ENCODE measurements around the gene B4GALNT1. TPM values are rescaled to one million over a fixed set of nuclear protein-coding genes. Genes with fewer than 3 reads are reported as not detected.

B4GALNT1 gene
- total RNA-seq, 1 donor from 2014 or later, result 18.6 TPM

- H3K4me3 Mint-ChIP-seq, result peak overlapping the region; percentile 72
- TF ChIP-seq CTCF (conservative IDR thresholded peaks at IDR 0.05), result no peak
- DNase-seq (ENCODE audit: low read depth, low spot score), result no peak
- peaks cover 54% of the 10 kb centered on the region for H3K27me3 Mint-ChIP-seq (ENCODE audit: low read depth)
- H3K36me3 Mint-ChIP-seq (ENCODE audit: low read depth), result peaks cover 3% of the 10 kb centered on the region
- no peak overlapping the region for H3K27ac Mint-ChIP-seq (ENCODE audit: unreplicated experiment)
- no peaks in the 10 kb centered on the region for H3K9me3 Mint-ChIP-seq
- H3K4me1 Mint-ChIP-seq, result peaks cover 25% of the 10 kb centered on the region
Observed at GRCh38 chr12:57629897-57630471, 3.0 kb downstream of the B4GALNT1 start.

- Mint-ChIP-seq H3K27me3 (ENCODE audit: low read depth) (peaks cover 58% of the 10 kb centered on the region), H3K4me3 (no peak overlapping the region), H3K36me3 (ENCODE audit: low read depth) (peaks cover 3% of the 10 kb centered on the region), H3K9me3 (no peaks in the 10 kb centered on the region), H3K4me1 (peaks cover 25% of the 10 kb centered on the region), H3K27ac (ENCODE audit: unreplicated experiment) (no peak overlapping the region)
- TF ChIP-seq CTCF (conservative IDR thresholded peaks at IDR 0.05), result no peak
- DNase-seq (ENCODE audit: low read depth, low spot score), result no peak
Observed at GRCh38 chr12:57628280-57629191, 4.5 kb downstream of the B4GALNT1 start.

GRCh38 chr12:57627501-57628279, 5.3 kb downstream of the B4GALNT1 start:
- H3K27ac Mint-ChIP-seq (ENCODE audit: unreplicated experiment), result no peak overlapping the region
- H3K4me3 Mint-ChIP-seq, result no peak overlapping the region
- H3K36me3 Mint-ChIP-seq (ENCODE audit: low read depth), result peaks cover 3% of the 10 kb centered on the region
- H3K27me3 Mint-ChIP-seq (ENCODE audit: low read depth), result peaks cover 61% of the 10 kb centered on the region
- H3K4me1 Mint-ChIP-seq, result peaks cover 20% of the 10 kb centered on the region
- H3K9me3 Mint-ChIP-seq, result no peaks in the 10 kb centered on the region
- no peak for TF ChIP-seq CTCF (conservative IDR thresholded peaks at IDR 0.05)
- DNase-seq (ENCODE audit: low read depth, low spot score), result no peak

- no peak for TF ChIP-seq CTCF (conservative IDR thresholded peaks at IDR 0.05)
- H3K4me3 Mint-ChIP-seq, result no peak overlapping the region
- no peak overlapping the region for H3K27ac Mint-ChIP-seq (ENCODE audit: unreplicated experiment)
- peaks cover 5% of the 10 kb centered on the region for H3K36me3 Mint-ChIP-seq (ENCODE audit: low read depth)
- H3K9me3 Mint-ChIP-seq, result no peaks in the 10 kb centered on the region
- peaks cover 23% of the 10 kb centered on the region for H3K4me1 Mint-ChIP-seq
- DNase-seq (ENCODE audit: low read depth, low spot score), result no peak
- peaks cover 63% of the 10 kb centered on the region for H3K27me3 Mint-ChIP-seq (ENCODE audit: low read depth)
Observed at GRCh38 chr12:57626921-57627445, 6.0 kb downstream of the B4GALNT1 start.
